Measurements from ENCODE around the gene SLC35C1. TPM values are rescaled to one million over a fixed set of nuclear protein-coding genes. Genes with fewer than 3 reads are reported as not detected.

Gene SLC35C1
- total and polyA plus RNA-seq, 5 donors from 2014 or later = 8.1 to 18.4 (median 12.4) TPM

DNA sequence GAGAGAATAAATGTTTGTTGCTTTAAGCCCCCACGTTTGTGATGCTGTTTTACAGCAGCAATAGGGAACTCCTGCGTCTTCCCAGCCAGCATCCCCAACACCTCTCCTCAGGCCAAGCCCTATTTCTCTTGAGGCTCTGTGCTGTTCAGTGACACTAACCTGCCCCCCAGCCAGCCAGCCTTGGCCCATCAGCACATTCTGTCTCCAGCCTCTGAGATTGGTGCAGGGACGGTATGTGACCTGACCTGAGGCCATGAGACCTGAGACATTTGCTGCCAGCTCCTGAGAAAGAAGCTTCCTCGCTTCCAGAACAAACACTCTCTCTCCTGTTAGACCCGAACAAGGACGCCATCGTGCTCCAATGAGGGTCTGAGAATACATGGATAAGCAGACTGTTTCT is 38.5 kb upstream of the SLC35C1 start:
- H3K27me3 Mint-ChIP-seq = peaks cover 20% of the 10 kb centered on the region
- no peaks in the 10 kb centered on the region for H3K36me3 Mint-ChIP-seq
- Histone ChIP-seq H3K36me3 (ENCODE audit: control insufficient read depth, insufficient read depth, low read length) (no peaks in the 10 kb centered on the region), H3K27ac (ENCODE audit: insufficient read depth, low read length, poor library complexity, severe bottlenecking) (no peak overlapping the region), H3K9me3 (ENCODE audit: control insufficient read depth in 2 of 2, low read length in 2 of 2) (no peaks in the 10 kb centered on the region), H3K4me1 (ENCODE audit: control insufficient read depth, insufficient read depth, low read length, poor library complexity, severe bottlenecking) (peaks cover 5% of the 10 kb centered on the region), H3K4me3 (ENCODE audit: low read depth, low read length) (no peak overlapping the region), H3K27me3 (ENCODE audit: control insufficient read depth, insufficient read depth, low read length) (no peaks in the 10 kb centered on the region)
- peaks cover 0 to 9% (median 5%) of the 10 kb centered on the region in 4 donors for H3K4me1 Mint-ChIP-seq
- H3K9me3 Mint-ChIP-seq = no peaks in the 10 kb centered on the region
- no peak for DNase-seq
- no peak for ATAC-seq (ENCODE audit: low read depth in 2 of 2)
- no peak overlapping the region for H3K27ac Mint-ChIP-seq
- H3K4me3 Mint-ChIP-seq = no peak overlapping the region

DNA sequence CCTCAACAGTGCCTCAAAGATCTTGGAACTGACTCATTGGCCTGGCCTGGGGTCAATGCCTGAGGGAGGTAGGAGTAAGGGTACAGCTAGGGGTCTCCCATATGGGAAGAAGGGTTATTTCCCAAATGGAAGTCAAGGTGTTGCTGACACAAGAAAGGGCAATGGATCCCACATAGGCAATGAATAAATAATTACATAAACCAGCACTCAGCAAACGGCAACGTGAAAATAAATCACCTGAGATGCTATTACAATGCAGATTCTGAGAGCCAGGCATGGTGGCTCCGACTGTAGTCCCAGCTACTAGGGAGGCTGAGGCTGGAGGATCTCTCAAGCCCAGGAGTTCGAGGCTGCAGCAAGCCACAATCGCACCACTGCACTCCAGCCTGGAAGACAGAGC is 36.5 kb upstream of the SLC35C1 start:
- Mint-ChIP-seq H3K27me3 (peaks cover 15% of the 10 kb centered on the region), H3K27ac (no peak overlapping the region), H3K9me3 (no peaks in the 10 kb centered on the region), H3K4me3 (peak overlapping the region in 1 of 4 donors; percentile 38), H3K4me1 (peaks cover 7 to 24% (median 14%) of the 10 kb centered on the region in 4 donors), H3K36me3 (no peaks in the 10 kb centered on the region)
- Histone ChIP-seq H3K4me1 (ENCODE audit: control insufficient read depth, insufficient read depth, low read length, poor library complexity, severe bottlenecking) (peaks cover 26% of the 10 kb centered on the region), H3K27ac (ENCODE audit: insufficient read depth, low read length, poor library complexity, severe bottlenecking) (no peak overlapping the region), H3K27me3 (ENCODE audit: control insufficient read depth, insufficient read depth, low read length) (no peaks in the 10 kb centered on the region), H3K9me3 (ENCODE audit: control insufficient read depth in 2 of 2, low read length in 2 of 2) (no peaks in the 10 kb centered on the region), H3K36me3 (ENCODE audit: control insufficient read depth, insufficient read depth, low read length) (no peaks in the 10 kb centered on the region), H3K4me3 (ENCODE audit: low read depth, low read length) (no peak overlapping the region)
- ATAC-seq (ENCODE audit: low read depth in 2 of 2) (no peak), DNase-seq (no peak)

DNA sequence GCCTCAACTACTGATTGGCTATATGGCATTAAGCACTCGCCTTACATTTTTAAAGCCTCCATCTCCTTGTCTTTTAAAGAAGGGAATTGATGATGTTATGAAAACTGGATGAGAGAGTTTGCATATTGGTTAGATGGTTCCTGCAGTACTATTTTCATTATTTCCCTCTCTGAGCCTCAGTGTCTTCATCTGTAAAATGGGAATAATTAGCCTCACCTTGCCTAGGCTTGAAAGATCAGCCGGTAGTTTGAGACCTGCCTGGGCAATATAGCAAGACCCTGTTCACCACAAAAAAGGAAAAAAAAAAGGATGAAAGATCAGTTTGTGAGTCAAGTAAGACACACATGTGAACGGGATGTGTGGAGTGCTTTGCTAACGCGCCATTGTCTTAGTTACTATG is 35.0 kb upstream of the SLC35C1 start:
- Histone ChIP-seq H3K9me3 (ENCODE audit: control insufficient read depth in 2 of 2, low read length in 2 of 2) (no peaks in the 10 kb centered on the region), H3K27me3 (ENCODE audit: control insufficient read depth, insufficient read depth, low read length) (no peaks in the 10 kb centered on the region), H3K4me3 (ENCODE audit: low read depth, low read length) (no peak overlapping the region), H3K27ac (ENCODE audit: insufficient read depth, low read length, poor library complexity, severe bottlenecking) (no peak overlapping the region), H3K4me1 (ENCODE audit: control insufficient read depth, insufficient read depth, low read length, poor library complexity, severe bottlenecking) (peaks cover 27% of the 10 kb centered on the region), H3K36me3 (ENCODE audit: control insufficient read depth, insufficient read depth, low read length) (no peaks in the 10 kb centered on the region)
- ATAC-seq (ENCODE audit: low read depth in 2 of 2) (no peak), DNase-seq (no peak)
- Mint-ChIP-seq H3K9me3 (no peaks in the 10 kb centered on the region), H3K36me3 (no peaks in the 10 kb centered on the region), H3K4me3 (peak overlapping the region in 2 of 4 donors; percentile 87 to 94), H3K4me1 (peaks cover 7 to 27% (median 14%) of the 10 kb centered on the region in 4 donors), H3K27ac (no peak overlapping the region), H3K27me3 (peaks cover 13% of the 10 kb centered on the region)

DNA sequence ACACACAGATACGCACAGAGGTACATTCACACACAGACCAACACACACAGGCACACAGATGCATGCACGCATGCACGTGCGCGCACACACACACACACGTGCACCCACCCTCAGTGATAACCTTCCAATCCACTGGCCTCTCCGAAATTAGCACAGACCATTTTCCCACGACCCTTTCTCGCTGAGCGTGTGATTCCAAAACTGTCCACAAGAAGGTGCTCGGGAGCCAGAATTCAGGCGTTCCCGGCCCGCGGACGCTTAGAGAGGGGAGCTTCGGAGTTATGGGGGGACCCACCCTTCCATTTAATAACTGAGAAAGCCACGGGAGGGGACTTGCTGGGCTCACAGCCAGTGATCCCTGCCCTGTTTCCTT is 33.8 kb upstream of the SLC35C1 start:
- Histone ChIP-seq H3K4me3 (ENCODE audit: low read depth, low read length) (peak overlapping the region; percentile 86), H3K36me3 (ENCODE audit: control insufficient read depth, insufficient read depth, low read length) (no peaks in the 10 kb centered on the region), H3K27ac (ENCODE audit: insufficient read depth, low read length, poor library complexity, severe bottlenecking) (no peak overlapping the region), H3K9me3 (ENCODE audit: control insufficient read depth in 2 of 2, low read length in 2 of 2) (no peaks in the 10 kb centered on the region), H3K27me3 (ENCODE audit: control insufficient read depth, insufficient read depth, low read length) (no peaks in the 10 kb centered on the region), H3K4me1 (ENCODE audit: control insufficient read depth, insufficient read depth, low read length, poor library complexity, severe bottlenecking) (peaks cover 27% of the 10 kb centered on the region)
- ATAC-seq (ENCODE audit: low read depth in 2 of 2) = peak; percentile 62 to 68
- H3K27ac Mint-ChIP-seq = peak overlapping the region in 2 of 3 donors; percentile 72 to 83
- peak overlapping the region; percentile 87 to 94 (median 93) for H3K4me3 Mint-ChIP-seq
- no peaks in the 10 kb centered on the region for H3K36me3 Mint-ChIP-seq
- no peaks in the 10 kb centered on the region for H3K9me3 Mint-ChIP-seq
- peak; percentile 47 to 66 (median 63) for DNase-seq
- H3K27me3 Mint-ChIP-seq = peaks cover 7% of the 10 kb centered on the region
- H3K4me1 Mint-ChIP-seq = peaks cover 7 to 27% (median 14%) of the 10 kb centered on the region in 4 donors

DNA sequence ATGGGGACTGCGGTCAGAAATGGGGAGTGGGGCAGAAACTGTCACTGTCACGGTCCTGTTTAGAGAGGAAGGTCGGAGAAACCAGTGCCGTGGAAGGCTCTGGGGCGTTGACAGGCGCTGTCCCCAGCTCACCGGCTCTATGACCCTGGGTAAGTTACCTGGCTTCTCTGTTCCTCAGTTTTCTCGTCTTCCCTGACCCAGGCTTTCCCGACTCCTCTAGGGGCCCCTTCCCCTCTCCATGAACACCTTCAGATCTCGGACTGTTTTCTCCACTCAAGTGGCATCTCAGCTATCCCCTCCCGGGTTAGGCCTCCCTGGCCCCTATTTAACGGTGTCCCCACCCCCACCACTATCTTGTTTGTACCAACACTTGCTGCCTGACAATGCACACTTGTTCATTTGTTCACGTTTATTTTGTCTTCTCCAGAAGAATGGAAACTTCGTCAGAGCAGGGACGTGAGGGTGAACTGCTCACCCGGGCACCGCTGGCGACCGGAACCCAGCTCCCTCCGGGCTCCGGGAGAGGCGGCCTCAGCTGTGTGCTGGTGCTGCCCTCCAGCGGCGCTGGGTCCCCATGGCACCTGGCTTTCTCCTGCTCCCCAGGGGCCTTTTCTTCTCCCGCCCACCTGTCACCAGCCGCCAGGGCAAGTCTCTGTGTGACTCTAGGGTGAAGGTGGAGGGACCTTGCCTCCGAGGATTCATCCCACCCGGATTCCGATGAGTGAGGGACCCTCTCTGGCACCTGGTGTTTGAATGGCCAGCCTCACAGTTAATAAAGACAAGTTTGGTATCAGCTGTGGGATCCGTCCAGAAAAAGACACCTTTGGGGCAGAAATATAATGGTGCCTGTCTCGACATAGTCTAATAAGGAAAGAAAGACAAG is 33.1 kb upstream of the SLC35C1 start:
- DNase-seq = peak; percentile 64 to 81 (median 72)
- Histone ChIP-seq H3K4me1 (ENCODE audit: control insufficient read depth, insufficient read depth, low read length, poor library complexity, severe bottlenecking) (peaks cover 27% of the 10 kb centered on the region), H3K4me3 (ENCODE audit: low read depth, low read length) (peak overlapping the region; percentile 86), H3K27me3 (ENCODE audit: control insufficient read depth, insufficient read depth, low read length) (no peaks in the 10 kb centered on the region), H3K9me3 (ENCODE audit: control insufficient read depth in 2 of 2, low read length in 2 of 2) (no peaks in the 10 kb centered on the region), H3K27ac (ENCODE audit: insufficient read depth, low read length, poor library complexity, severe bottlenecking) (no peak overlapping the region), H3K36me3 (ENCODE audit: control insufficient read depth, insufficient read depth, low read length) (no peaks in the 10 kb centered on the region)
- Mint-ChIP-seq H3K9me3 (no peaks in the 10 kb centered on the region), H3K27me3 (peaks cover 7% of the 10 kb centered on the region), H3K27ac (peak overlapping the region in 2 of 3 donors; percentile 72 to 83), H3K36me3 (no peaks in the 10 kb centered on the region), H3K4me1 (peaks cover 7 to 27% (median 14%) of the 10 kb centered on the region in 4 donors), H3K4me3 (peak overlapping the region; percentile 87 to 94 (median 93))
- ATAC-seq (ENCODE audit: low read depth in 2 of 2) = peak; percentile 77 to 83

DNA sequence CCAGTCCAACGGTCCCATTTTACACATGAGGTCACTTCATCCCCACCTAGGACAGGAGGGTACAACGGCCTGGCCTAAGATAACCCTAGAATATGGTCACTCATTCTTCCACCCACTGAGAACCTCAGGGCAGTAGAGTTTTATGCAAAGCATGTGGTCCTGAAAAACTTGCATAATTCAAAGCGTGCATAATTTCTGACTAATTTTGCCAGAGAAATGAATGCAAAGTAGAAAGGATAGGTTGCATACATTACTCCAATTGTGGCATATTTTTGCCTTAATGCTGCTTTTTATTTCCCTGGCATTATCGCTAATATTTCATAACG is 32.5 kb upstream of the SLC35C1 start:
- no peaks in the 10 kb centered on the region for H3K9me3 Mint-ChIP-seq
- no peak overlapping the region for H3K27ac ChIP-seq (ENCODE audit: insufficient read depth, low read length, poor library complexity, severe bottlenecking)
- no peaks in the 10 kb centered on the region for H3K36me3 Mint-ChIP-seq
- no peaks in the 10 kb centered on the region for H3K9me3 ChIP-seq (ENCODE audit: control insufficient read depth in 2 of 2, low read length in 2 of 2)
- ATAC-seq (ENCODE audit: low read depth in 2 of 2) (no peak), DNase-seq (no peak)
- peak overlapping the region; percentile 72 to 93 (median 90) for H3K4me3 Mint-ChIP-seq
- H3K27me3 Mint-ChIP-seq = peaks cover 7% of the 10 kb centered on the region
- H3K27me3 ChIP-seq (ENCODE audit: control insufficient read depth, insufficient read depth, low read length) = no peaks in the 10 kb centered on the region
- peaks cover 27% of the 10 kb centered on the region for H3K4me1 ChIP-seq (ENCODE audit: control insufficient read depth, insufficient read depth, low read length, poor library complexity, severe bottlenecking)
- peak overlapping the region in 1 of 3 donors; percentile 38 for H3K27ac Mint-ChIP-seq
- peaks cover 7 to 27% (median 14%) of the 10 kb centered on the region in 4 donors for H3K4me1 Mint-ChIP-seq
- peak overlapping the region; percentile 86 for H3K4me3 ChIP-seq (ENCODE audit: low read depth, low read length)
- H3K36me3 ChIP-seq (ENCODE audit: control insufficient read depth, insufficient read depth, low read length) = no peaks in the 10 kb centered on the region

- peak overlapping the region in 1 of 3 donors; percentile 38 for H3K27ac Mint-ChIP-seq
- H3K36me3 ChIP-seq (ENCODE audit: control insufficient read depth, insufficient read depth, low read length) = no peaks in the 10 kb centered on the region
- H3K27me3 Mint-ChIP-seq = peaks cover 8% of the 10 kb centered on the region
- peak overlapping the region; percentile 72 to 93 (median 90) for H3K4me3 Mint-ChIP-seq
- no peaks in the 10 kb centered on the region for H3K36me3 Mint-ChIP-seq
- H3K4me1 ChIP-seq (ENCODE audit: control insufficient read depth, insufficient read depth, low read length, poor library complexity, severe bottlenecking) = peaks cover 27% of the 10 kb centered on the region
- no peaks in the 10 kb centered on the region for H3K27me3 ChIP-seq (ENCODE audit: control insufficient read depth, insufficient read depth, low read length)
- no peak overlapping the region for H3K27ac ChIP-seq (ENCODE audit: insufficient read depth, low read length, poor library complexity, severe bottlenecking)
- no peaks in the 10 kb centered on the region for H3K9me3 ChIP-seq (ENCODE audit: control insufficient read depth in 2 of 2, low read length in 2 of 2)
- ATAC-seq (ENCODE audit: low read depth in 2 of 2) = no peak
- DNase-seq = no peak
- peaks cover 7 to 27% (median 14%) of the 10 kb centered on the region in 4 donors for H3K4me1 Mint-ChIP-seq
- no peak overlapping the region for H3K4me3 ChIP-seq (ENCODE audit: low read depth, low read length)
- no peaks in the 10 kb centered on the region for H3K9me3 Mint-ChIP-seq
Observed at GRCh38 chr11:45772986-45773785, 31.8 kb upstream of the SLC35C1 start.
